ACC112 (cell line): ENCODE measurements around the gene DDR2.

Experiments
- H2AFZ ChIP-seq: fragments of 200-600 bp; sonication (generic); one replicate; pipeline ENCODE4 v1.6.0; 2017; ENCODE audit warnings: antibody characterized with exemption, low read length; ENCODE audit not compliant: unreplicated experiment
- H3K27ac ChIP-seq: fragments of 200-600 bp; sonication (generic); 2 replicates; pipeline ENCODE4 v1.5.1; 2014; ENCODE audit warnings: low read depth, mild to moderate bottlenecking, antibody characterized with exemption, low read length, moderate library complexity
- H3K27me3 ChIP-seq: fragments of 200-600 bp; sonication (generic); 2 replicates; pipeline ENCODE4 v1.6.1; 2014; ENCODE audit warnings: mild to moderate bottlenecking, antibody characterized with exemption, low read length, moderate library complexity, mixed read lengths; ENCODE audit not compliant: insufficient read depth
- H3K36me3 ChIP-seq: fragments of 200-600 bp; sonication (generic); 2 replicates; pipeline ENCODE4 v1.6.1; 2016; ENCODE audit warnings: mild to moderate bottlenecking, antibody characterized with exemption, low read length, moderate library complexity, mixed read lengths; ENCODE audit not compliant: insufficient read depth
- H3K4me1 ChIP-seq: fragments of 200-600 bp; sonication (generic); one replicate; pipeline ENCODE4 v1.6.1; 2016; ENCODE audit warnings: low read length, mixed read lengths; ENCODE audit not compliant: insufficient read depth, unreplicated experiment, control insufficient read depth
- H3K4me3 ChIP-seq: fragments of 200-600 bp; sonication (generic); 2 replicates; pipeline ENCODE4 v1.5.1; 2014; ENCODE audit warnings: mild to moderate bottlenecking, low read depth, low read length
- H3K79me2 ChIP-seq: fragments of 200-600 bp; sonication (generic); one replicate; pipeline ENCODE4 v1.6.0; 2016; ENCODE audit warnings: low read length; ENCODE audit not compliant: control insufficient read depth, unreplicated experiment, insufficient read depth

DDR2 gene

GRCh38 chr1:162832470-162832869 lies 200.2 kb downstream of the DDR2 start:
- Histone ChIP-seq H3K4me3 (no peak overlapping the region), H3K27me3 (no peaks in the 10 kb centered on the region), H3K27ac (no peak overlapping the region), H3K79me2 (no peaks in the 10 kb centered on the region), H2AFZ (no peak overlapping the region), H3K36me3 (no peaks in the 10 kb centered on the region), H3K4me1 (no peaks in the 10 kb centered on the region)

DNA sequence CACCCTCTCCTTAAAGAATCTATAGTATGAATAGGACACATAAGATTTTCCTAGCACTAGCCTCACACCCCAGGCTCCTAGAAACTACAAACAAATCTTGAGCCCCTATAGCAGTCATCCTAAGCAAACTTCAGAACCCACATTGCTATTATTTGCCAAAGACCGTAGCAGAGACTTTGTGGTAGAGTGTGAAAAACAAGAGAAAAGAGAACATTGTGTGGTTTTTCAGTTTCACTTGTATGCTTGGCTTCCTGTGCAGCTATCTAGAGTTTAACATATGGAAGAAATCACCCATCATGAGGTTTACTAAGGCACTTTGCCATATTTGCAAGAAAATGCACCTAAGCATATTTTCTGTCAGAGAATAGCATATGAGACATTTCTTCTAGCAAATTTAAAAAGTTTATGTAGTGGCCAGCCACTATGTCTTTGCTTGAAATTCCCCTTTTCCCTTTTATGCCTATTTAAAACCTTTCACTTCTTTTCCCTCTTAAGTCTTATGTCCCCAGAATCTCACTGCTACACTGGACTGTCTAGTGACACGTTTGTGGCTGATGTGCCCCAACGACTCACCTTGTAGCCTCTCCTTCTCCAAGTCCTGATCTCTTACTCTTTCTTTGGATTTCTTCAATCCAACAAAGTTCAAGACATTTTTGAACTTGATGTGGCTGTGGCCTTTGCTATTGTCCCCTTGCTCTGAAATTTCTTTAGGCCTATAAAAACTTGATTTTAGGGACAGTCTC lies 203.1 kb downstream of the DDR2 start:
- Histone ChIP-seq H3K36me3 (no peaks in the 10 kb centered on the region), H3K27me3 (no peaks in the 10 kb centered on the region), H3K79me2 (no peaks in the 10 kb centered on the region), H3K4me1 (no peaks in the 10 kb centered on the region), H3K27ac (no peak overlapping the region), H3K4me3 (no peak overlapping the region), H2AFZ (no peak overlapping the region)
